Tibial artery (tissue), 4 donors: ENCODE data around the gene SERGEF.

Source experiments
- DNase-seq, 2 donors: peaks; one replicate each; pipeline ENCODE4 v3.0.0-alpha.2; 2019
- H3K27ac ChIP-seq, 2 donors: fragments of 200-600 bp; sonication (generic) in 1 of 2; 1 replicate in 1 of 2; 2 replicates in 1 of 2; pipeline ENCODE4 v1.5.1; 2018 to 2019; ENCODE audit warnings: mild to moderate bottlenecking in 1 of 2
- H3K27me3 ChIP-seq, 2 donors: fragments of 200-600 bp; sonication (generic) in 1 of 2; one replicate each; pipeline versions ENCODE4 v1.5.1 to v1.6.0; 2016 to 2019
- H3K36me3 ChIP-seq, 3 donors: fragments of 200-600 bp; sonication (generic) in 2 of 3; one replicate each; pipeline ENCODE4 v1.5.1; 2016 to 2019; ENCODE audit warnings: mild to moderate bottlenecking in 2 of 3
- H3K4me1 ChIP-seq, 4 donors: fragments of 200-600 bp; sonication (generic) in 2 of 4; 1 replicate in 3 of 4; 2 replicates in 1 of 4; pipeline ENCODE4 v1.5.1; 2016 to 2019
- H3K4me3 ChIP-seq, 2 donors: fragments of 200-600 bp; sonication (generic) in 1 of 2; 1 replicate in 1 of 2; 2 replicates in 1 of 2; pipeline ENCODE4 v1.5.1; 2018 to 2019; ENCODE audit warnings: mild to moderate bottlenecking in 2 of 2
- H3K9me3 ChIP-seq, 3 donors: fragments of 200-600 bp; sonication (generic) in 1 of 3; one replicate each; pipeline ENCODE4 v1.5.1; 2016 to 2019
- CTCF ChIP-seq, 2 experiments: fragments of 200-600 bp in 1 of 2; fragments of 450-650 bp in 1 of 2; IDR thresholded peaks; one replicate each; pipeline ENCODE4 v1.5.1; 2017 to 2019; ENCODE audit warnings: antibody characterized with exemption in 2 of 2, mild to moderate bottlenecking in 1 of 2, moderate library complexity in 1 of 2
- intact Hi-C: fragments of 100-400 bp; cut with DNase I; formaldehyde crosslinking; loops from one replicate; pipeline ENCODE4 v1.15.0; 2023; ENCODE audit warnings: low total_unique reads

SERGEF gene

GRCh38 chr11:17921659-17922415, 91.0 kb downstream of the SERGEF start:
- DNase-seq = peak in 1 of 2 donors; percentile 35
- TF ChIP-seq CTCF (IDR thresholded peaks at IDR 0.05) = no peak
- intact Hi-C loops = no loop called here
- H3K9me3 ChIP-seq = no peaks in the 10 kb centered on the region
- no peaks in the 10 kb centered on the region for H3K27me3 ChIP-seq
- peaks cover 0 to 35% (median 9%) of the 10 kb centered on the region in 3 donors for H3K36me3 ChIP-seq
- no peak overlapping the region for H3K27ac ChIP-seq
- H3K4me1 ChIP-seq = peaks cover 0 to 9% (median 2%) of the 10 kb centered on the region in 4 donors
- no peak overlapping the region for H3K4me3 ChIP-seq

- H3K27me3 ChIP-seq = no peaks in the 10 kb centered on the region
- H3K4me1 ChIP-seq = peaks cover 0 to 2% (median under 1%) of the 10 kb centered on the region in 4 donors
- TF ChIP-seq CTCF (IDR thresholded peaks at IDR 0.05) = no peak
- H3K4me3 ChIP-seq = no peak overlapping the region
- H3K36me3 ChIP-seq = peaks cover 0 to 32% (median 0%) of the 10 kb centered on the region in 3 donors
- intact Hi-C loops = no loop called here
- H3K9me3 ChIP-seq = no peaks in the 10 kb centered on the region
- H3K27ac ChIP-seq = no peak overlapping the region
- no peak for DNase-seq
These were observed 94.7 kb downstream of the SERGEF start for GRCh38 chr11:17918049-17918605.

GRCh38 chr11:17917556-17917955, 95.3 kb downstream of the SERGEF start:
- Histone ChIP-seq H3K27ac (no peak overlapping the region), H3K36me3 (peaks cover 0 to 30% (median 0%) of the 10 kb centered on the region in 3 donors), H3K4me3 (no peak overlapping the region), H3K4me1 (no peaks in the 10 kb centered on the region), H3K27me3 (no peaks in the 10 kb centered on the region), H3K9me3 (no peaks in the 10 kb centered on the region)
- no peak for TF ChIP-seq CTCF (IDR thresholded peaks at IDR 0.05)
- intact Hi-C loops = no loop called here
- DNase-seq = no peak

- DNase-seq = no peak
- no peaks in the 10 kb centered on the region for H3K9me3 ChIP-seq
- no peak overlapping the region for H3K27ac ChIP-seq
- TF ChIP-seq CTCF (IDR thresholded peaks at IDR 0.05) = no peak
- no peaks in the 10 kb centered on the region for H3K4me1 ChIP-seq
- H3K27me3 ChIP-seq = no peaks in the 10 kb centered on the region
- peaks cover 0 to 30% (median 0%) of the 10 kb centered on the region in 3 donors for H3K36me3 ChIP-seq
- no peak overlapping the region for H3K4me3 ChIP-seq
- intact Hi-C loops = no loop called here
These were observed 97.2 kb downstream of the SERGEF start for GRCh38 chr11:17915500-17916143.

GRCh38 chr11:17914957-17915356, 97.9 kb downstream of the SERGEF start:
- DNase-seq = no peak
- H3K4me3 ChIP-seq = no peak overlapping the region
- H3K27me3 ChIP-seq = no peaks in the 10 kb centered on the region
- intact Hi-C loops = no loop called here
- H3K9me3 ChIP-seq = no peaks in the 10 kb centered on the region
- peaks cover 0 to 30% (median 0%) of the 10 kb centered on the region in 3 donors for H3K36me3 ChIP-seq
- no peak for TF ChIP-seq CTCF (IDR thresholded peaks at IDR 0.05)
- no peaks in the 10 kb centered on the region for H3K4me1 ChIP-seq
- no peak overlapping the region for H3K27ac ChIP-seq
